Effector CD4-positive, alpha-beta T cell (primary cell): ENCODE data around the gene VANGL1.

Experiments used
- DNase-seq: peaks from one replicate; pipeline ENCODE4 v3.0.0-alpha.2; 2020

VANGL1 gene

GRCh38 chr1:115669886-115670285, 28.1 kb downstream of the VANGL1 start:
- no peak for DNase-seq

- no peak for DNase-seq
These were observed 28.9 kb downstream of the VANGL1 start for GRCh38 chr1:115670476-115671175.

GRCh38 chr1:115671176-115671934, 29.6 kb downstream of the VANGL1 start:
- DNase-seq, result no peak

- no peak for DNase-seq
These were observed 30.6 kb downstream of the VANGL1 start for GRCh38 chr1:115672224-115673009.

GRCh38 chr1:115676498-115677181, 34.9 kb downstream of the VANGL1 start:
- no peak for DNase-seq

GRCh38 chr1:115677182-115677555, 35.4 kb downstream of the VANGL1 start:
- DNase-seq, result no peak

GRCh38 chr1:115677565-115677964, 35.8 kb downstream of the VANGL1 start:
- DNase-seq, result no peak

GRCh38 chr1:115678141-115678540, 36.4 kb downstream of the VANGL1 start:
- DNase-seq, result no peak

GRCh38 chr1:115679141-115679611, 37.4 kb downstream of the VANGL1 start:
- DNase-seq, result no peak

GRCh38 chr1:115680730-115681111, 39.0 kb downstream of the VANGL1 start:
- DNase-seq, result no peak

- no peak for DNase-seq
These were observed 41.0 kb downstream of the VANGL1 start for GRCh38 chr1:115682792-115683191.

GRCh38 chr1:115685029-115685705, 43.4 kb downstream of the VANGL1 start:
- DNase-seq, result no peak

GRCh38 chr1:115687744-115688143, 46.0 kb downstream of the VANGL1 start:
- DNase-seq, result no peak

- no peak for DNase-seq
These were observed 49.2 kb downstream of the VANGL1 start for GRCh38 chr1:115690972-115691371.

- DNase-seq, result no peak
These were observed 50.5 kb downstream of the VANGL1 start for GRCh38 chr1:115692224-115692623.

GRCh38 chr1:115694805-115695204, 53.0 kb downstream of the VANGL1 start:
- no peak for DNase-seq

- DNase-seq, result no peak
These were observed 55.8 kb downstream of the VANGL1 start for GRCh38 chr1:115697619-115698018.

- DNase-seq, result no peak
These were observed 59.3 kb downstream of the VANGL1 start for GRCh38 chr1:115701090-115701489.

GRCh38 chr1:115702959-115703358, 61.2 kb downstream of the VANGL1 start:
- DNase-seq, result no peak

GRCh38 chr1:115705085-115705951, 63.5 kb downstream of the VANGL1 start:
- DNase-seq, result no peak

- no peak for DNase-seq
These were observed 64.2 kb downstream of the VANGL1 start for GRCh38 chr1:115705963-115706362.
